DMS79 (cell line): ENCODE results near the gene TBC1D9B.

Experiments
- DNase-seq: peaks from one replicate; lab custom pipeline; 2025; lab: John Stamatoyannopoulos, UW

Gene TBC1D9B

GRCh38 chr5:179869641-179870402 lies 37.9 kb downstream of the TBC1D9B start:
- no peak for DNase-seq

GRCh38 chr5:179869101-179869500 lies 38.6 kb downstream of the TBC1D9B start:
- DNase-seq, result no peak

- no peak for DNase-seq
These were observed 39.2 kb downstream of the TBC1D9B start for GRCh38 chr5:179868541-179868940.

GRCh38 chr5:179867476-179867875 lies 40.2 kb downstream of the TBC1D9B start:
- DNase-seq, result no peak

GRCh38 chr5:179867079-179867465 lies 40.6 kb downstream of the TBC1D9B start:
- no peak for DNase-seq

GRCh38 chr5:179866241-179867078 lies 41.2 kb downstream of the TBC1D9B start:
- DNase-seq, result no peak

GRCh38 chr5:179865491-179866240 lies 42.0 kb downstream of the TBC1D9B start:
- DNase-seq, result no peak

GRCh38 chr5:179864686-179865085 lies 43.0 kb downstream of the TBC1D9B start:
- DNase-seq, result no peak

GRCh38 chr5:179863449-179864085 lies 44.1 kb downstream of the TBC1D9B start:
- DNase-seq, result no peak

- no peak for DNase-seq
These were observed 44.8 kb downstream of the TBC1D9B start for GRCh38 chr5:179862891-179863290.

GRCh38 chr5:179862296-179862695 lies 45.4 kb downstream of the TBC1D9B start:
- DNase-seq, result no peak

- no peak for DNase-seq
These were observed 47.4 kb downstream of the TBC1D9B start for GRCh38 chr5:179860301-179860700.

GRCh38 chr5:179858586-179859427 lies 48.9 kb downstream of the TBC1D9B start, which contains the start of gene MRNIP:
MRNIP (minus strand) TSS chr5:179858817; CDS start chr5:179858796, 21 bp downstream.
- peak; percentile 78 for DNase-seq

- no peak for DNase-seq
These were observed 49.5 kb downstream of the TBC1D9B start for GRCh38 chr5:179858241-179858585.

- no peak for DNase-seq
These were observed 53.3 kb downstream of the TBC1D9B start for GRCh38 chr5:179854356-179854755.

- DNase-seq, result no peak
These were observed 54.6 kb downstream of the TBC1D9B start for GRCh38 chr5:179852993-179853547.

GRCh38 chr5:179841621-179842020 lies 66.1 kb downstream of the TBC1D9B start:
- no peak for DNase-seq

- DNase-seq, result no peak
These were observed 66.9 kb downstream of the TBC1D9B start for GRCh38 chr5:179840766-179841165.

- DNase-seq, result no peak
These were observed 67.4 kb downstream of the TBC1D9B start for GRCh38 chr5:179840321-179840720.

- DNase-seq, result no peak
These were observed 68.1 kb downstream of the TBC1D9B start for GRCh38 chr5:179839328-179840256.
